ENCODE data around the gene CCDC149. TPM values are rescaled to one million over a fixed set of nuclear protein-coding genes. Genes with fewer than 3 reads are reported as not detected.

Gene CCDC149
- total and polyA plus RNA-seq, 9 of the 15 experiments (the other 6 are each of a cell fraction or from before 2014, with no cell fraction given), result 0.04 to 0.18 TPM; not detected in 7

GRCh38 chr4:24831637-24832036 lies 81.2 kb downstream of the CCDC149 start (continued):
- TF ChIP-seq RAD21 (CRISPR knock-in tag; conservative IDR thresholded peaks at IDR 0.05 in 1 of 2, IDR thresholded peaks at IDR 0.05 in 1 of 2) (no peak), RAD51 (IDR thresholded peaks at IDR 0.05; ENCODE audit: borderline replicate concordance, low read depth) (no peak), RUNX1 (IDR thresholded peaks at IDR 0.05; ENCODE audit: low read depth) (no peak), CXXC5 (CRISPR knock-in tag; IDR thresholded peaks at IDR 0.05) (no peak), ZSCAN29 (IDR thresholded peaks at IDR 0.05) (no peak)

GRCh38 chr4:24824720-24825119 lies 88.1 kb downstream of the CCDC149 start:
- DNase-seq (ENCODE audit: extremely low read depth in 1 of 4, low spot score in 3 of 4) (no peak), FAIRE-seq (no peak), ATAC-seq (no peak)
- ChIA-PET CTCF (ENCODE audit: low intra/inter-chr PET ratio) (no interaction called here), POLR2A (no interaction called here)
- H3K9ac ChIP-seq (ENCODE audit: insufficient read depth in 1 of 2, low read depth in 2 of 2, low read length in 2 of 2), result no peak overlapping the region
- H3K9me1 ChIP-seq (ENCODE audit: control insufficient read depth, insufficient read depth, low read length), result no peaks in the 10 kb centered on the region
- intact Hi-C loops (cut with micrococcal nuclease) (no loop called here), in situ Hi-C loops (cut with MboI) (no loop called here)
- no peaks in the 10 kb centered on the region for H3K79me2 ChIP-seq (ENCODE audit: control insufficient read depth, insufficient read depth, low read length)
- peaks cover 3 to 10% of the 10 kb centered on the region in 2 experiments; a peak in 4 of 5 replicates for H3K27me3 ChIP-seq (ENCODE audit: control insufficient read depth in 2 of 2, insufficient read depth in 2 of 2, low read length in 2 of 2)
- WGBS (ENCODE audit: insufficient coverage, low coverage, missing lambda C conversion rate), result 0% methylated on average over 7 of the region's 7 CpGs
- H3K4me2 ChIP-seq (ENCODE audit: insufficient read depth, low read length), result no peak overlapping the region
- H3K4me1 ChIP-seq (replicated peaks in 1 of 2; ENCODE audit: control insufficient read depth in 2 of 2, insufficient read depth in 2 of 2, low read length in 2 of 2), result no peaks in the 10 kb centered on the region; a peak in 1 of 5 replicates
- H3K9me3 ChIP-seq (replicated peaks; ENCODE audit: control insufficient read depth, insufficient read depth, low read depth, low read length), result no peaks in the 10 kb centered on the region
- H4K20me1 ChIP-seq (replicated peaks; ENCODE audit: control insufficient read depth, insufficient read depth, low read length), result no peaks in the 10 kb centered on the region
- no peak overlapping the region for H3K4me3 ChIP-seq
- H2AFZ ChIP-seq (ENCODE audit: low read depth, low read length), result no peak overlapping the region
- H3K27ac ChIP-seq (ENCODE audit: extremely low read depth, low read depth, low read length), result no peak overlapping the region
- H3K36me3 ChIP-seq (ENCODE audit: control insufficient read depth, insufficient read depth, low read length), result no peaks in the 10 kb centered on the region
- no TSS peak for BruUV-seq (replicated peaks)
- no peak for TF ChIP-seq POLR2A (conservative IDR thresholded peaks at IDR 0.05)
- no peak for TF ChIP-seq CTBP1 (IDR thresholded peaks at IDR 0.05; ENCODE audit: borderline replicate concordance)
- TF ChIP-seq CEBPG (CRISPR knock-in tag; IDR thresholded peaks at IDR 0.05), result no peak
- TF ChIP-seq CEBPG (tag; conservative IDR thresholded peaks at IDR 0.05 in 1 of 2, IDR thresholded peaks at IDR 0.05 in 1 of 2), result no peak
- no peak for TF ChIP-seq ADNP (tag; IDR thresholded peaks at IDR 0.05)
- no peak for TF ChIP-seq HDAC1 (IDR thresholded peaks at IDR 0.05)
- no peak for TF ChIP-seq POLR2H (tag; IDR thresholded peaks at IDR 0.05; ENCODE audit: low read depth)
- no peak for TF ChIP-seq ZNF551 (CRISPR knock-in tag; IDR thresholded peaks at IDR 0.05)
- TF ChIP-seq RFX5 (IDR thresholded peaks at IDR 0.05; ENCODE audit: low read depth, low read length), result no peak
- no peak for TF ChIP-seq ZNF263 (CRISPR knock-in tag; IDR thresholded peaks at IDR 0.05; ENCODE audit: borderline replicate concordance)
- TF ChIP-seq WHSC1 (IDR thresholded peaks at IDR 0.05; ENCODE audit: low read length), result no peak
- TF ChIP-seq SRSF7 (optimal IDR thresholded peaks at IDR 0.05; ENCODE audit: low read depth, low read length), result no peak
- TF ChIP-seq ZNF695 (CRISPR knock-in tag; IDR thresholded peaks at IDR 0.05), result no peak
- TF ChIP-seq PHF20 (IDR thresholded peaks at IDR 0.05; ENCODE audit: partially characterized antibody), result no peak
- no peak for TF ChIP-seq FIP1L1 (IDR thresholded peaks at IDR 0.05; ENCODE audit: low read depth, low read length, poor library complexity, severe bottlenecking)
- TF ChIP-seq ZNF699 (CRISPR knock-in tag; IDR thresholded peaks at IDR 0.05; ENCODE audit: insufficient replicate concordance), result no peak
- TF ChIP-seq ZNF398 (CRISPR knock-in tag; IDR thresholded peaks at IDR 0.05), result no peak
